ENCODE measurements around the gene SHANK2.

GRCh38 chr11:71221201-71221600 is 31.2 kb downstream of the SHANK2 start:
- TF ChIP-seq TEAD4 (IDR thresholded peaks at IDR 0.05) (no peak), NFIC (IDR thresholded peaks at IDR 0.05) (no peak), RAD21 (IDR thresholded peaks at IDR 0.05; ENCODE audit: low read depth) (no peak), TCF12 (IDR thresholded peaks at IDR 0.05; ENCODE audit: low read depth) (no peak), CEBPB (IDR thresholded peaks at IDR 0.05) (no peak), CREB1 (IDR thresholded peaks at IDR 0.05; ENCODE audit: low read depth) (no peak), EGR1 (IDR thresholded peaks at IDR 0.05) (no peak), YY1 (IDR thresholded peaks at IDR 0.05; ENCODE audit: low read depth) (no peak)
- TF ChIP-seq, protein P1, sequence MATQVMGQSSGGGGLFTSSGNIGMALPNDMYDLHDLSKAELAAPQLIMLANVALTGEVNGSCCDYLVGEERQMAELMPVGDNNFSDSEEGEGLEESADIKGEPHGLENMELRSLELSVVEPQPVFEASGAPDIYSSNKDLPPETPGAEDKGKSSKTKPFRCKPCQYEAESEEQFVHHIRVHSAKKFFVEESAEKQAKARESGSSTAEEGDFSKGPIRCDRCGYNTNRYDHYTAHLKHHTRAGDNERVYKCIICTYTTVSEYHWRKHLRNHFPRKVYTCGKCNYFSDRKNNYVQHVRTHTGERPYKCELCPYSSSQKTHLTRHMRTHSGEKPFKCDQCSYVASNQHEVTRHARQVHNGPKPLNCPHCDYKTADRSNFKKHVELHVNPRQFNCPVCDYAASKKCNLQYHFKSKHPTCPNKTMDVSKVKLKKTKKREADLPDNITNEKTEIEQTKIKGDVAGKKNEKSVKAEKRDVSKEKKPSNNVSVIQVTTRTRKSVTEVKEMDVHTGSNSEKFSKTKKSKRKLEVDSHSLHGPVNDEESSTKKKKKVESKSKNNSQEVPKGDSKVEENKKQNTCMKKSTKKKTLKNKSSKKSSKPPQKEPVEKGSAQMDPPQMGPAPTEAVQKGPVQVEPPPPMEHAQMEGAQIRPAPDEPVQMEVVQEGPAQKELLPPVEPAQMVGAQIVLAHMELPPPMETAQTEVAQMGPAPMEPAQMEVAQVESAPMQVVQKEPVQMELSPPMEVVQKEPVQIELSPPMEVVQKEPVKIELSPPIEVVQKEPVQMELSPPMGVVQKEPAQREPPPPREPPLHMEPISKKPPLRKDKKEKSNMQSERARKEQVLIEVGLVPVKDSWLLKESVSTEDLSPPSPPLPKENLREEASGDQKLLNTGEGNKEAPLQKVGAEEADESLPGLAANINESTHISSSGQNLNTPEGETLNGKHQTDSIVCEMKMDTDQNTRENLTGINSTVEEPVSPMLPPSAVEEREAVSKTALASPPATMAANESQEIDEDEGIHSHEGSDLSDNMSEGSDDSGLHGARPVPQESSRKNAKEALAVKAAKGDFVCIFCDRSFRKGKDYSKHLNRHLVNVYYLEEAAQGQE (IDR thresholded peaks at IDR 0.05; ENCODE audit: low read depth) = no peak
